NB4 (cell line): ENCODE measurements around the gene EXOC4.

Source experiments
- MAX ChIP-seq: IDR thresholded peaks from 2 replicates; pipeline ENCODE4 v1.6.1; 2011; ENCODE audit warnings: low read depth, low read length
- MYC ChIP-seq: IDR thresholded peaks from 2 replicates; pipeline ENCODE4 v1.6.1; 2011; ENCODE audit warnings: low read depth, low read length
- POLR2A ChIP-seq: IDR thresholded peaks from 2 replicates; pipeline ENCODE4 v1.6.1; 2011; ENCODE audit warnings: mild to moderate bottlenecking; ENCODE audit not compliant: insufficient read length; ENCODE audit errors: extremely low read depth
- TF ChIP-seq, protein P1 (sequence below): IDR thresholded peaks from one replicate; pipeline ENCODE4 v1.5.1; 2012; ENCODE audit warnings: low read depth, low read length

GRCh38 chr7:133433165-133433812 lies 180.4 kb downstream of the EXOC4 start:
- TF ChIP-seq MAX = no peak
- TF ChIP-seq, protein P1, sequence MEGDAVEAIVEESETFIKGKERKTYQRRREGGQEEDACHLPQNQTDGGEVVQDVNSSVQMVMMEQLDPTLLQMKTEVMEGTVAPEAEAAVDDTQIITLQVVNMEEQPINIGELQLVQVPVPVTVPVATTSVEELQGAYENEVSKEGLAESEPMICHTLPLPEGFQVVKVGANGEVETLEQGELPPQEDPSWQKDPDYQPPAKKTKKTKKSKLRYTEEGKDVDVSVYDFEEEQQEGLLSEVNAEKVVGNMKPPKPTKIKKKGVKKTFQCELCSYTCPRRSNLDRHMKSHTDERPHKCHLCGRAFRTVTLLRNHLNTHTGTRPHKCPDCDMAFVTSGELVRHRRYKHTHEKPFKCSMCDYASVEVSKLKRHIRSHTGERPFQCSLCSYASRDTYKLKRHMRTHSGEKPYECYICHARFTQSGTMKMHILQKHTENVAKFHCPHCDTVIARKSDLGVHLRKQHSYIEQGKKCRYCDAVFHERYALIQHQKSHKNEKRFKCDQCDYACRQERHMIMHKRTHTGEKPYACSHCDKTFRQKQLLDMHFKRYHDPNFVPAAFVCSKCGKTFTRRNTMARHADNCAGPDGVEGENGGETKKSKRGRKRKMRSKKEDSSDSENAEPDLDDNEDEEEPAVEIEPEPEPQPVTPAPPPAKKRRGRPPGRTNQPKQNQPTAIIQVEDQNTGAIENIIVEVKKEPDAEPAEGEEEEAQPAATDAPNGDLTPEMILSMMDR = no peak
- no peak for TF ChIP-seq MYC
- no peak for TF ChIP-seq POLR2A
